Stimulated activated CD4-positive, alpha-beta T cell treated with anti-CD3 and anti-CD28 coated beads, Interleukin-1b, Interleukin-23, amount 100 ng/mL, for 1 hour (primary cell): ENCODE results near the gene METTL8.
"Not testable (repeated sequence)": the region's sequence is repeated elsewhere in the genome, so short reads cannot be mapped to it uniquely, and the experiment has no call there.

Source experiments
- DNase-seq, 2 donors: peaks; one replicate each; pipeline ENCODE4 v3.0.0-alpha.2; 2020; ENCODE audit warnings: low read depth in 2 of 2

Gene METTL8

DNA sequence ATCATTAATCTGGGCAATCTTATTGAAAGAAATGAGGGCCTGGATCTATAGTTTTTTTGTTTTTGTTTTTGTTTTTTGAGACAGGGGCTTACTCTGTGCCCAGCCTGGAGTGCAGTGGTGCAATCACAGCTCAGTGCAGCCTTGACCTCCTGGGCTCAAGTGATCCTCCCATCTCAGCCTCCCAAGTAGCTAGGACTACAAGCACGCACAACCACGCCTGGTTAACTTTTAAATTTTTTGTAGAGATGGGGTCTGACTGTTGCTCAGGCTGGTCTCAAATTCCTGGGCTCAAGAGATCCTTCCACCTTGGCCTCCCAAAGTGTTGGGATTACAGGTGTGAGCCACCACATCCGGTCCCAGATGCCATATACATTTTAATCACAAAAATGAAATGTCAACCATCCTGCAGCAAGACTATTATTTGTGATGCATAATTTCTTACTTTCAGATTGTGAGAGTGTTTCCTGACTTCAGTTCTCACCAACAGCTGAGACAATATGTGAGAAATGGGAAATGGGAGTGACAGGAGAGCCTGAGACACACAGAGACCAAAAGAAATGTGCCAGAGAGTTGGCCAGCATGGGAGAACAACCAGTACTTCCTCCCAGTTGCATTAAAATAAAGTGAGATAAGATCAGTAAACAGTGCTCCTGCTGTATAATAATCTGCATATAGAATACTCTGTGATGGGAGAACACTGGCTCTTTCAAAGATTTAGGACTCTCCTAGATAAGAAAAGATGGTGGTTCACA, 87.6 kb downstream of the METTL8 start:
- no peak for DNase-seq

GRCh38 chr2:171344182-171344581, 89.6 kb downstream of the METTL8 start:
- DNase-seq, result no peak

DNA sequence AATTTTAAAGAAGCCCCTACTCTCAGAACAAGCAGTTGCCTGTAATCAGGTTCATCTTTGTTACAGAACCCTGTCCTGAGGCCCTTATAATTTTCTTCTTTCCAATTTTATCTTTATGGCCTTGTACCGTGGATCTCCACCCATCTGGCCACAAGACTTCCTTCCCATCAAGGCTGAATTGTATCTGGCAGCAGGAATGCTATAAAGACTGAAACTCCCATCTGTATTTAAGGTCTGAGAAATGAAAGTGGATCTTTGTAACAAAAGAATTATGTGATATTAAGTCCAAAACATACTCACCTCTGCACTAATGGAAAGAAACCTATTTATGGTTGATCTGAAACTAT, 91.8 kb downstream of the METTL8 start:
- no peak for DNase-seq

DNA sequence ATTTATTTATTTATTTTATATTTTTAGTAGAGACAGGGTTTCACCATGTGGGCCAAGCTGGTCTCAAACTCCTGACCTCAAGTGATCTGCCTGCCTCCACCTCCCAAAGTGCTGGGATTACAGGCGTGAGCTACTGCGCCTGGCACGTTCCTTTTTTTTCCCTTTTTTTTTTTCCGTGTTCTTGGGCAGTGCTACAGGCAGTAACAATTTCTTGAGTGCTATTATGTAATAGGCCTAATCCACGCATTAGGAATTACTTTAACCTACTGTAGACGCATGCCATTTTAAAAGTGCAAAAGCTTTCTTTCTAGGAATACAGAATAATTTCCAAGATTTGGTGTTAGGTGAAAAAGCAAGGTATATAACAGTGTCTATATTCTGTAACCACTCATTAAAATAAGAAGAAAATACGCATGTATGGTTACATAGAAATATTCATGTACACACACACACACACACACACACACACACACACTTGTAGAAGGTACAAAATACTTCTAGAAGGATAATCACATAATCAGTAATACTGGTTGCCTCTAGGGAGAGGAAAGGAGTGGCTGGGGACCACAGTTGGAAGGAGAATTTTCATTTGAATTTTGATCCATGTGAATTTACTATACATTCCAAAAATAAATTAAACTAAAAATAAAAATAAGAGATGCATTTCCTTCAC, 92.3 kb downstream of the METTL8 start:
- no peak for DNase-seq

DNA sequence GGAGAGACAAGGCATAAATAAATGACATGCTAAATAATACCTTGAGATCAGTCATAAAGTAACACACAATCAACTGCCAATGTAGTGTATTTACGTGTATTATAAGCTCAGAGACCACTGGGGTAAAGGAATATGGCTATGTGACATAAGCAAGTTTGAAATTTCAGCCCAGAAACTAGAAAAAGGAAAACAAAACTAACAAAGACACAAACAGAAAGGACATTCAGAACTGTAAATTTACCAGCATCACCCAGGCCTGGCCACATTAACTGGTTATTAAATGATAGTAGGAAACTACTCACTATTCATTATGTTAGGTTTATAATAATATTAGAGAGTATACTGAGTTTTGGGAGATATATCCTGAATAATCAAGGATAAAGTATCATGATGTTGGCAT, 98.8 kb downstream of the METTL8 start:
- DNase-seq, result no peak

GRCh38 chr2:171334171-171334570, 99.6 kb downstream of the METTL8 start:
- DNase-seq, result no peak

GRCh38 chr2:171330155-171330956, 103.4 kb downstream of the METTL8 start:
- no peak for DNase-seq

GRCh38 chr2:171327043-171327496, 106.7 kb downstream of the METTL8 start:
- no peak for DNase-seq

DNA sequence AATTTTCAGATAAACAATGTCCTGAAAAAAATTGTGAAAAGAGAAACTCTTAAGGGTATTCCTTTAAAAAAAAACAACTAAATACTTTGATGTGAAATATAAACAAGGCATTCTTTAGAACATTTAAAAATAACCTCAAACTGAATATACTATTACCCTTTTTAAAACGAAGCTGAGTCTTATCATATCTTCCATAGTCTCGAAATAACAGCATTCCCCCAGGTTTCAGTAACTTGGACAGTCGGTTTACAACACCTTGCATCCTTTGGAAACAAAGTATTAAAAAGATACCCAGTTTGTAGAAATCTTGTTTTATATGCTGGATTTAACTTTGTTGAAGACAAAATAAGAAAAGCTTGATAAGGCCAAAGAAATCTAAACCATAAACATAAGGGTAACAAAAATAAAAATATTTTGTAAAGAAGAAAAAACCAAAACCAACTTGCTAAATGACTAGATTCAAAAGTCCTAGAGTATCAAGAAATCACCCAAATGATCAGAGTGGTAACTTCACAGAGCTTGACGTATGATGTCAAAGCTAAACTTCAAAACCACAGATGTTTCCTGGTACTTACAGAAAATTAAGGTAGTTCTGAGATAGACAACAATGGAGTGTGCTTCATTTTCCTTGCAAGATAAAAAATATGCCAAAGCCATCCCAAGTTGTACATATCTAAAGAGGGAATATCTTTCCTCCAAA, 107.8 kb downstream of the METTL8 start:
- no peak for DNase-seq

- no peak for DNase-seq
These were observed 109.7 kb downstream of the METTL8 start for GRCh38 chr2:171323971-171324528.

DNA sequence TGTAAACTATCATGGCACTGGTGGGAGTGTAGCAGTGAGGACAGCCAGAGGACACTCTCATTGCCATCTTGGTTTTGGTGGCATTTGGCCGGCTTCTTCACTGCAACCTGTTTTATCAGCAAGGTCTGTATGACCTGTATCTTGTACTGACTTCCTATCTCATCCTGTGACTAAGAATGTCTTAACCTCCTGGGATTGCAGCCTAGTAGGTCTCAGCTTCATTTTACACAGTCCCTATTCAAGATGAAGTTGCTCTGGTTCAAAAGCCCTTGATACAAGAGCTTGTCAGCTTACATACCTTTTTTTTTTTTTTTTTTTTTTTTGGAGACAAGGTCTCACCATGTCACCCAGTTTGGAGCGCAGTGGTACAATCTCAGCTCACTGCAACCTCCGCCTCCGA, 110.9 kb downstream of the METTL8 start:
- DNase-seq, result no peak

GRCh38 chr2:171320731-171321130, 113.1 kb downstream of the METTL8 start:
- no peak for DNase-seq

GRCh38 chr2:171320208-171320621, 113.6 kb downstream of the METTL8 start:
- no peak for DNase-seq

GRCh38 chr2:171319164-171319810, 114.5 kb downstream of the METTL8 start:
- peak in 1 of 2 donors; percentile 5 for DNase-seq

- no peak for DNase-seq
These were observed 115.3 kb downstream of the METTL8 start for GRCh38 chr2:171318463-171318934.

GRCh38 chr2:171317492-171318125, 116.2 kb downstream of the METTL8 start:
- no peak for DNase-seq

DNA sequence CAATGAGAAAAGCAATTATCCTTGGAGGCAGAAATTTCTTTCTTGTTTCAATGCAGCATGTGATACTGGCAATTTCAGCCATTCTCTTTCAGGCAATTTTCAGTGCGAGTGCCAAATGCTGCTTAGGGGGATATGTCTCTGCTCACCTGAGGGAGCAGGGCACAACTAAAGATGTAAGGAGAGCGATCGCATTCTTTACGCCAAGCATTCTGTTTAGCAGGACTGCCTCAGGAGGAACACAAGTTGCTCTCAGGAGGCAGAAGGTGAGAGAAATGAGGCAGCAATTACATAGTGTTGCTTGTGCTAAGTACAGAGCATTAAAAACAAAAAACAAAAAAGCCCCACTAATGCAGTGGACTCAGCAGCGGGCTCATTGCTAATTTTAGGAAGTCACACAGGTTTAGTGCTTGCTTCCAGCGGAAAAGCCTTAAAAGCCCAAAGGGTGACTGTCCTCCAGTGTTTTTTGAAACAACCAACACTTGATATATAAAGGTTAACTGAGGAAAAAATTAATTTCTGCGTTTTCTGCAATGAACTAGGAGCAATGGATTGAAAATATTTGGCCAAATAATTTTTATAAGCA, 116.9 kb downstream of the METTL8 start:
- DNase-seq, result no peak

DNA sequence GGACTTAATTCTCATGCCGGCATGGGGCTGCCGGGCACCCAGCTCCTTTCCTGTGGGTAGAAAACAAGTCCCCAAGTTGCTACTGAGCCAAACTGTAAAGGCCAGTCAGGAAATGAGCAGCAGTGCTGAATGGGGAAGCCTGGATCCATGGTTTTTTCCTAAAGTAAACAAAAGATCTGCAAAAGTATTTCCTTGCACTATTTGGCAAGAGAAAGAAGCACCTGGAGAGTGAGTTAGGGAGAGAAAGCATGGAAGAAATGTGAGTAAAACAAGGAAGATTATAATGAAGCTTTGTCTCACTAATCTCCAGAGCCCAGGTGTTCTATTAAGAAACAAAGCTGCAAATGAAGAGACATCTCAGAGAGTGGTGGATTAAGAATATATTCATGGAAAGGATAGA, 117.6 kb downstream of the METTL8 start:
- no peak for DNase-seq

DNA sequence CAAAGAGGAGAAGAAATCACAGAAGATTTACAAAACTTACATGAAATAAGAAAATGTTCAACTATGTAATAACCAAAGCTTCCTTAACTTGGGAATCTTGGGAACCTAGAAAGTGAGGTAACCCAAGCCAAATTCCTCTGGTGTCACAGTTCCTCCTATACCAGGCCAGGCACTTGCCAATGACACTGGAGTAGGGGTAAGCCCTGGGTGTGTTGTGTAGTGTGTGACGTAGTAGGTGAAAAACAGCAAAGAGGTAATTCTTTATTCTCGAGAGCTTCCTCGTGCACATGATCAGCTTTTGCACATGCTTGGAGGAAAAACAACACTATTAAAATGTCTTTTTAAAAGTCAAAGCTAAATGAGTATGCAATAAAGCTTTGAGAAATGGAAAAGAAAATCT, 118.0 kb downstream of the METTL8 start:
- DNase-seq, result no peak

DNA sequence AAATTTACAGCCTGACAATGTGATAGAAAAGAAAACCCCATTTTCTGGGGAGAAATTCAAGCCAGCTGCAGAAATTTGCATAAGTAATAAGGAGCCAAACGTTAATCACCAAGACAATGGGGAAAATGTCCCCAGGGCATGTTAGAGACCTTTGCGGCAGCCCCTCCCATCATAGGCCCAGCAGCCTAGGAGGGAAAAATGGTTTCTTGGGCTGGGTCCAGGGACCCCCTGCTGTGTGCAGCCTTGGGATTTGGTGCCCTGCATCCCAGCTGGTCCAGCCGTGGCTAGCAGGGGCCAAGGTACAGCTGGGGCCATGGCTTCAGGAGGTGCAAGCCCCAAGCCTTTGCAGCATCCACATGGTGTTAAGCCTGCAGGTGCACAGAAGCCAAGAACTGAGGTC, 121.6 kb downstream of the METTL8 start:
- not testable (repeated sequence) for DNase-seq
